K562 (cell line): ENCODE measurements around the gene GAS2L1. TPM values are rescaled to one million over a fixed set of nuclear protein-coding genes. Genes with fewer than 3 reads are reported as not detected.

Experiments
- ARNT ChIP-seq, 2 experiments: fragments of 450-650 bp; IDR thresholded peaks; 2 replicates each; pipeline ENCODE4 v1.6.1; 2016; ENCODE audit warnings: mild to moderate bottlenecking in 1 of 2
- BCOR ChIP-seq: fragments of 450-650 bp; IDR thresholded peaks from 2 replicates; pipeline ENCODE4 v1.6.1; 2016
- CBX3 ChIP-seq, 2 experiments: IDR thresholded peaks; 1 replicate in 1 of 2; 2 replicates in 1 of 2; pipeline ENCODE4 v1.6.1; 2012; ENCODE audit warnings: inconsistent platforms in 2 of 2, low read length in 2 of 2, borderline replicate concordance in 1 of 2, control low read depth in 1 of 2
- CCNT2 ChIP-seq: IDR thresholded peaks from 2 replicates; pipeline ENCODE4 v1.6.1; 2011; ENCODE audit warnings: borderline replicate concordance, low read depth, mild to moderate bottlenecking, moderate library complexity, mixed read lengths, low read length; ENCODE audit not compliant: insufficient read length; ENCODE audit errors: extremely low read depth
- EGR1 ChIP-seq: fragments of 450-650 bp; conservative IDR thresholded peaks from 2 replicates; pipeline ENCODE4 v1.6.1; 2017; ENCODE audit warnings: mild to moderate bottlenecking
- ERF ChIP-seq: fragments of 450-650 bp; formaldehyde crosslinking; IDR thresholded peaks from 2 replicates; pipeline ENCODE4 v1.4.0; 2020; ENCODE audit warnings: mild to moderate bottlenecking, mixed read lengths
- FOXM1 ChIP-seq, 2 experiments: fragments of 450-650 bp in 1 of 2; sonication (generic) in 1 of 2; formaldehyde crosslinking in 1 of 2; IDR thresholded peaks; 2 replicates each; pipeline versions ENCODE4 v1.6.1 to v1.9.0; 2017 to 2022; ENCODE audit warnings: low read depth in 2 of 2, mild to moderate bottlenecking in 2 of 2, missing genetic modification reagents in 1 of 2, moderate library complexity in 1 of 2
- KDM5B ChIP-seq: fragments of 200-600 bp; sonication (generic); IDR thresholded peaks from 2 replicates; pipeline ENCODE4 v1.6.1; 2012; ENCODE audit warnings: low read depth, mild to moderate bottlenecking, moderate library complexity, low read length, control low read depth, inconsistent platforms; ENCODE audit not compliant: insufficient replicate concordance
- NCOA1 ChIP-seq: fragments of 450-650 bp; IDR thresholded peaks from 2 replicates; pipeline ENCODE4 v1.6.1; 2016; ENCODE audit warnings: low read depth
- NELFE ChIP-seq: IDR thresholded peaks from 2 replicates; pipeline ENCODE4 v1.6.1; 2011; ENCODE audit warnings: mild to moderate bottlenecking; ENCODE audit not compliant: insufficient read depth, insufficient read length
- NFE2 ChIP-seq: IDR thresholded peaks from 2 replicates; pipeline ENCODE4 v1.6.1; 2014; ENCODE audit warnings: antibody characterized with exemption, low read depth
- NRF1 ChIP-seq, 2 experiments: fragments of 450-650 bp; IDR thresholded peaks in 1 of 2; conservative IDR thresholded peaks in 1 of 2; 2 replicates each; pipeline ENCODE4 v1.6.1; 2014; ENCODE audit warnings: mild to moderate bottlenecking in 2 of 2
- PRMT5 ChIP-seq: sonication (generic); formaldehyde crosslinking; IDR thresholded peaks from 2 replicates; pipeline ENCODE4 v1.5.0; 2020; ENCODE audit warnings: missing genetic modification reagents
- ZC3H4 ChIP-seq: sonication (generic); formaldehyde crosslinking; IDR thresholded peaks from 2 replicates; pipeline ENCODE4 v1.9.0; 2021; ENCODE audit warnings: missing genetic modification reagents, borderline replicate concordance
- ZFP36 ChIP-seq: fragments of 150-350 bp; IDR thresholded peaks from 2 replicates; pipeline ENCODE4 v1.6.1; 2018; ENCODE audit warnings: low read length, low read depth; ENCODE audit not compliant: partially characterized antibody
- ZNF347 ChIP-seq: fragments of 450-650 bp; formaldehyde crosslinking; IDR thresholded peaks from 2 replicates; pipeline ENCODE4 v1.4.0; 2020; ENCODE audit warnings: low read depth, mild to moderate bottlenecking, moderate library complexity
- ZNF41 ChIP-seq: fragments of 250-450 bp; sonication (Bioruptor Pico); conservative IDR thresholded peaks from 2 replicates; pipeline ENCODE4 v1.4.0; 2020; ENCODE audit warnings: mild to moderate bottlenecking
- ZNF780A ChIP-seq: fragments of 250-450 bp; sonication (Bioruptor Pico); IDR thresholded peaks from 2 replicates; pipeline ENCODE4 v1.5.0; 2021; ENCODE audit warnings: mild to moderate bottlenecking
- polyA plus RNA-seq, 8 experiments: library from polyadenylated mRNA; depleted of rRNA in 4 of 8; stranded (reverse) in 5 of 8; unstranded in 3 of 8; fragments of >200 nt; fragmentation: Nextera tagmentation in 2 of 8; fragmentation: Illumina TruSeq in 1 of 8; extraction: Ambion mirVana in 2 of 8; extraction: Trizol in 1 of 8; gene quantifications; 2 replicates each; pipeline versions ENCODE4 v1.2.1 to v1.2.3, GENCODE V29; 2011 to 2014; ENCODE audit warnings: inconsistent platforms in 1 of 8, missing spikeins in 1 of 8
- total RNA-seq, 7 experiments: library from RNA; depleted of rRNA in 6 of 7; stranded (reverse); fragments of >200 nt in 6 of 7; fragmentation: Illumina TruSeq in 2 of 7; extraction: Trizol in 2 of 7; gene quantifications; 2 replicates each; pipeline versions ENCODE4 v1.2.1 to v1.2.3, GENCODE V29; 2011 to 2021; ENCODE audit warnings: low replicate concordance in 1 of 7
- TF ChIP-seq, protein P1 (sequence below), 2 experiments: IDR thresholded peaks; 2 replicates each; pipeline ENCODE4 v1.6.1; 2011; ENCODE audit warnings: borderline replicate concordance in 1 of 2, control low read depth in 1 of 2, low read depth in 1 of 2, low read length in 1 of 2, mild to moderate bottlenecking in 1 of 2, mixed read lengths in 1 of 2, moderate library complexity in 1 of 2; ENCODE audit not compliant: insufficient read depth in 1 of 2, insufficient read length in 1 of 2, poor library complexity in 1 of 2, severe bottlenecking in 1 of 2; ENCODE audit errors: extremely low read depth in 1 of 2
- TF ChIP-seq, protein P2 (sequence below): fragments of 250-450 bp; sonication (Bioruptor Pico); IDR thresholded peaks from 2 replicates; pipeline ENCODE4 v1.4.0; 2020; ENCODE audit warnings: mild to moderate bottlenecking
- TF ChIP-seq, protein P3 (sequence below): fragments of 250-450 bp; sonication (Bioruptor Pico); IDR thresholded peaks from 2 replicates; pipeline ENCODE4 v1.5.0; 2022; ENCODE audit warnings: mild to moderate bottlenecking
- TF ChIP-seq, protein P4 (sequence below): sonication (generic); formaldehyde crosslinking; IDR thresholded peaks from 2 replicates; pipeline ENCODE4 v1.8.0; 2022; ENCODE audit warnings: mild to moderate bottlenecking, missing genetic modification reagents

The GAS2L1 gene
- total and polyA plus RNA-seq, 9 of the 15 experiments (the other 6 are each of a cell fraction or from before 2014, with no cell fraction given), result 0.56 to 19.7 (median 3.2) TPM

DNA sequence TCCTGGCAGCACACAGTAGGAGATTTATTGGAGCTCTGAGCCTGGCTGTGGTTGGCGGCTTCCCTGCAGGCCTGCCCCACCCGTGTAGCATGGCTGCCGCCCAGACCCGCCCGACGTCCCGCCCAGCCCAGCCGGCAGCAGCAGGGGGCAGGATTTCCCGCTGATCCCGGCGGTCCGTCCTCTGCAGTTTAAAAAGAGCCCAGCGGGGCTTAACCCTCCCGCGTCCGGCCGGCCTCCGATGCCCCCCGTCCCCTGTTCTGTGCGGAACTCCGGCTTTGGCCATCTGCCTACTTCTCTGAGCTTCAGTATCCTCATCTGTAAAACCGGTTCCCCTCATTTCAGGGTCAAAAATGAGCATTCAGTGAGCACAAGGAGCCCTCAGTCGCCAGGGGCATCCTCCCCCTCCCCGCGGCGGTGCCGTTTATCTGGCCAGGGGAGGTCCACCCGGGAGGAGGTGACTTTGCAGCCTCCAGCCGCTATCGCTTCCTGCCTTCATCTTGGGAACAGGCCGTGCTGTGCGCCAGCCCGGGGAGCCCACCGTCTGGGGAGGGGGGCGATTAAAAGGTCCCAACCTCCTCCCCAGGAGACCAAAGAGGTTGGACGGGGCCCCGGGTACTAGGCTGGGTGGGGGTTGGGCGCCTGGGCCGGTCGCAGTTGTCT lies at the start of gene GAS2L1 (continued):
- TF ChIP-seq, protein P1, sequence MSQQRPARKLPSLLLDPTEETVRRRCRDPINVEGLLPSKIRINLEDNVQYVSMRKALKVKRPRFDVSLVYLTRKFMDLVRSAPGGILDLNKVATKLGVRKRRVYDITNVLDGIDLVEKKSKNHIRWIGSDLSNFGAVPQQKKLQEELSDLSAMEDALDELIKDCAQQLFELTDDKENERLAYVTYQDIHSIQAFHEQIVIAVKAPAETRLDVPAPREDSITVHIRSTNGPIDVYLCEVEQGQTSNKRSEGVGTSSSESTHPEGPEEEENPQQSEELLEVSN (IDR thresholded peaks at IDR 0.05; ENCODE audit: borderline replicate concordance in 1 of 2, extremely low read depth in 1 of 2, insufficient read depth in 1 of 2, insufficient read length in 1 of 2, low read depth in 1 of 2, low read length in 1 of 2, poor library complexity in 1 of 2, severe bottlenecking in 1 of 2), result peak in 1 of 2 experiments; percentile 74
- no peak for TF ChIP-seq ZNF41 (CRISPR knock-in tag)
- peak; percentile 64 for TF ChIP-seq FOXM1 (IDR thresholded peaks at IDR 0.05; ENCODE audit: low read depth)
- peak; percentile 13; the same call in 1 of the 2 replicates for TF ChIP-seq FOXM1 (CRISPR knock-in tag; IDR thresholded peaks at IDR 0.05; ENCODE audit: low read depth)
- TF ChIP-seq ZFP36, result no peak
- TF ChIP-seq, protein P2, sequence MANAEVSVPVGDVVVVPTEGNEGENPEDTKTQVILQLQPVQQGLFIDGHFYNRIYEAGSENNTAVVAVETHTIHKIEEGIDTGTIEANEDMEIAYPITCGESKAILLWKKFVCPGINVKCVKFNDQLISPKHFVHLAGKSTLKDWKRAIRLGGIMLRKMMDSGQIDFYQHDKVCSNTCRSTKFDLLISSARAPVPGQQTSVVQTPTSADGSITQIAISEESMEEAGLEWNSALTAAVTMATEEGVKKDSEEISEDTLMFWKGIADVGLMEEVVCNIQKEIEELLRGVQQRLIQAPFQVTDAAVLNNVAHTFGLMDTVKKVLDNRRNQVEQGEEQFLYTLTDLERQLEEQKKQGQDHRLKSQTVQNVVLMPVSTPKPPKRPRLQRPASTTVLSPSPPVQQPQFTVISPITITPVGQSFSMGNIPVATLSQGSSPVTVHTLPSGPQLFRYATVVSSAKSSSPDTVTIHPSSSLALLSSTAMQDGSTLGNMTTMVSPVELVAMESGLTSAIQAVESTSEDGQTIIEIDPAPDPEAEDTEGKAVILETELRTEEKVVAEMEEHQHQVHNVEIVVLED, result no peak
- TF ChIP-seq, protein P3, sequence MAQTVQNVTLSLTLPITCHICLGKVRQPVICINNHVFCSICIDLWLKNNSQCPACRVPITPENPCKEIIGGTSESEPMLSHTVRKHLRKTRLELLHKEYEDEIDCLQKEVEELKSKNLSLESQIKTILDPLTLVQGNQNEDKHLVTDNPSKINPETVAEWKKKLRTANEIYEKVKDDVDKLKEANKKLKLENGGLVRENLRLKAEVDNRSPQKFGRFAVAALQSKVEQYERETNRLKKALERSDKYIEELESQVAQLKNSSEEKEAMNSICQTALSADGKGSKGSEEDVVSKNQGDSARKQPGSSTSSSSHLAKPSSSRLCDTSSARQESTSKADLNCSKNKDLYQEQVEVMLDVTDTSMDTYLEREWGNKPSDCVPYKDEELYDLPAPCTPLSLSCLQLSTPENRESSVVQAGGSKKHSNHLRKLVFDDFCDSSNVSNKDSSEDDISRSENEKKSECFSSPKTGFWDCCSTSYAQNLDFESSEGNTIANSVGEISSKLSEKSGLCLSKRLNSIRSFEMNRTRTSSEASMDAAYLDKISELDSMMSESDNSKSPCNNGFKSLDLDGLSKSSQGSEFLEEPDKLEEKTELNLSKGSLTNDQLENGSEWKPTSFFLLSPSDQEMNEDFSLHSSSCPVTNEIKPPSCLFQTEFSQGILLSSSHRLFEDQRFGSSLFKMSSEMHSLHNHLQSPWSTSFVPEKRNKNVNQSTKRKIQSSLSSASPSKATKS, result no peak
- no peak for TF ChIP-seq ZNF780A (CRISPR knock-in tag)
- TF ChIP-seq KDM5B, result peak; percentile 53
- TF ChIP-seq ZC3H4 (CRISPR knock-in tag), result no peak
- 0 out of 2 replicates have a peak, but pooled peaks have one; percentile 46 for TF ChIP-seq NCOA1
- peak; percentile 38 for TF ChIP-seq CCNT2
- no peak for TF ChIP-seq EGR1
- TF ChIP-seq BCOR, result 0 out of 2 replicates have a peak, but pooled peaks have one; percentile 51
- TF ChIP-seq CBX3 (IDR thresholded peaks at IDR 0.05; ENCODE audit: borderline replicate concordance in 1 of 2, low read length in 2 of 2), result no peak
- TF ChIP-seq ERF (CRISPR knock-in tag), result no peak
- TF ChIP-seq ARNT (IDR thresholded peaks at IDR 0.05), result peak in 1 of 2 experiments; percentile 29; a peak in 1 of 4 replicates
- TF ChIP-seq PRMT5, result no peak
- TF ChIP-seq NELFE, result no peak
- TF ChIP-seq, protein P4, sequence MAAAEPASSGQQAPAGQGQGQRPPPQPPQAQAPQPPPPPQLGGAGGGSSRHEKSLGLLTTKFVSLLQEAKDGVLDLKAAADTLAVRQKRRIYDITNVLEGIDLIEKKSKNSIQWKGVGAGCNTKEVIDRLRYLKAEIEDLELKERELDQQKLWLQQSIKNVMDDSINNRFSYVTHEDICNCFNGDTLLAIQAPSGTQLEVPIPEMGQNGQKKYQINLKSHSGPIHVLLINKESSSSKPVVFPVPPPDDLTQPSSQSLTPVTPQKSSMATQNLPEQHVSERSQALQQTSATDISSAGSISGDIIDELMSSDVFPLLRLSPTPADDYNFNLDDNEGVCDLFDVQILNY, result no peak
- 0 out of 2 replicates have a peak, but pooled peaks have one; percentile 47 for TF ChIP-seq NFE2
- TF ChIP-seq ZNF347 (CRISPR knock-in tag), result no peak
- peak in 1 of 2 experiments; percentile 30; a peak in 1 of 4 replicates for TF ChIP-seq NRF1 (conservative IDR thresholded peaks at IDR 0.05 in 1 of 2, IDR thresholded peaks at IDR 0.05 in 1 of 2)
